PC-3 (cell line): ENCODE results near the gene GDF2. TPM values are rescaled to one million over a fixed set of nuclear protein-coding genes. Genes with fewer than 3 reads are reported as not detected.

Source experiments
- ATAC-seq: fragments of 200-7000 bp; cut with Tn5 transposase; 2 replicates; pipeline ENCODE4 v1.9.1; 2020; ENCODE audit warnings: mild to moderate bottlenecking, moderate library complexity
- BruUV-seq: library from RNA; stranded (reverse); fragments of 400-500 nt; replicated peaks from 2 replicates; lab custom pipeline; 2021; lab: Mats Ljungman, UMichigan
- CTCF ChIA-PET: fragments of 300-600 bp; sonication (Branson Sonifier 250); formaldehyde crosslinking; loops from one replicate; lab custom pipeline; 2022; ENCODE audit warnings: antibody characterized with exemption; lab: Charles Lee
- POLR2A ChIA-PET: fragments of 300-600 bp; sonication (Branson Sonifier 250); formaldehyde crosslinking; loops from one replicate; lab custom pipeline; 2022; ENCODE audit warnings: antibody characterized with exemption; ENCODE audit not compliant: unreplicated experiment; lab: Charles Lee
- DNase-seq: peaks from one replicate; pipeline ENCODE4 v3.0.0-alpha.2; 2015
- H2AFZ ChIP-seq: fragments of 300-600 bp; sonication (generic); 2 replicates; pipeline ENCODE4 v1.6.0; 2016; ENCODE audit warnings: antibody characterized with exemption, low read length
- H3F3A ChIP-seq: fragments of 300-600 bp; sonication (generic); one replicate; pipeline ENCODE4 v1.6.0; 2017; ENCODE audit warnings: antibody characterized with exemption, low read length, control low read depth, mild to moderate bottlenecking; ENCODE audit not compliant: unreplicated experiment
- H3K27ac ChIP-seq: fragments of 300-600 bp; sonication (generic); 2 replicates; pipeline ENCODE4 v1.5.1; 2016; ENCODE audit warnings: mild to moderate bottlenecking, low read length
- H3K27me3 ChIP-seq: fragments of 300-600 bp; sonication (generic); 2 replicates; pipeline ENCODE4 v1.6.1; 2016; ENCODE audit warnings: low read length, mixed read lengths
- H3K36me3 ChIP-seq: fragments of 300-600 bp; sonication (generic); 2 replicates; pipeline ENCODE4 v1.6.1; 2016; ENCODE audit warnings: low read depth, mixed run types, low read length, mixed read lengths
- H3K4me1 ChIP-seq: fragments of 300-600 bp; sonication (generic); 2 replicates; pipeline ENCODE4 v1.5.1; 2016; ENCODE audit warnings: low read length; ENCODE audit not compliant: insufficient read depth
- H3K4me2 ChIP-seq: fragments of 300-600 bp; sonication (generic); 2 replicates; pipeline ENCODE4 v1.6.0; 2016; ENCODE audit warnings: low read length
- H3K4me3 ChIP-seq: fragments of 300-600 bp; sonication (generic); 2 replicates; pipeline ENCODE4 v1.5.1; 2016; ENCODE audit warnings: mild to moderate bottlenecking, low read length, mixed read lengths
- H3K79me2 ChIP-seq: fragments of 300-600 bp; sonication (generic); 2 replicates; pipeline ENCODE4 v1.6.1; 2017; ENCODE audit warnings: low read length, mixed read lengths
- H3K9ac ChIP-seq: fragments of 300-600 bp; sonication (generic); 2 replicates; pipeline ENCODE4 v1.6.0; 2016; ENCODE audit warnings: mild to moderate bottlenecking, low read length
- H3K9me2 ChIP-seq: fragments of 300-600 bp; sonication (generic); replicated peaks from 2 replicates; pipeline ENCODE4 v1.6.1; 2016; ENCODE audit warnings: mixed run types, low read length, mixed read lengths
- H3K9me3 ChIP-seq: fragments of 300-600 bp; sonication (generic); 2 replicates; pipeline ENCODE4 v1.6.1; 2016; ENCODE audit warnings: low read length, mixed read lengths
- H4K20me1 ChIP-seq: fragments of 300-600 bp; sonication (generic); 2 replicates; pipeline ENCODE4 v1.6.1; 2016; ENCODE audit warnings: low read length, mixed read lengths
- CTCF ChIP-seq: fragments of 300-600 bp; sonication (generic); conservative IDR thresholded peaks from 2 replicates; pipeline ENCODE4 v1.5.1; 2017; ENCODE audit warnings: antibody characterized with exemption, low read depth, mild to moderate bottlenecking, low read length
- EZH2 ChIP-seq: fragments of 300-600 bp; sonication (generic); IDR thresholded peaks from one replicate; pipeline ENCODE4 v1.6.1; 2017; ENCODE audit warnings: antibody characterized with exemption, mild to moderate bottlenecking, low read length; ENCODE audit not compliant: unreplicated experiment
- EZH2phosphoT487 ChIP-seq: fragments of 300-600 bp; sonication (generic); IDR thresholded peaks from 2 replicates; pipeline ENCODE4 v1.6.1; 2018; ENCODE audit warnings: mild to moderate bottlenecking, antibody characterized with exemption, low read length, borderline replicate concordance
- intact Hi-C: fragments of 100-400 bp; cut with micrococcal nuclease; formaldehyde crosslinking; loops from 2 replicates; pipeline ENCODE4 v1.9.0; 2023
- total RNA-seq: library from RNA; depleted of rRNA; stranded (reverse); fragments of >200 nt; gene quantifications from 2 replicates; pipeline ENCODE4 v1.2.3, GENCODE V29; 2014

Gene GDF2
- total RNA-seq, 1 experiment from 2014 or later = not detected

GRCh38 chr10:47337310-47337709 is 15.1 kb downstream of the GDF2 start:
- no peaks in the 10 kb centered on the region for H3K79me2 ChIP-seq
- H3K4me3 ChIP-seq = no peak overlapping the region
- no peak overlapping the region for H2AFZ ChIP-seq
- peaks cover 7% of the 10 kb centered on the region for H3K27me3 ChIP-seq
- H3K9me2 ChIP-seq = no peaks in the 10 kb centered on the region
- H3K36me3 ChIP-seq = no peaks in the 10 kb centered on the region
- TF ChIP-seq EZH2phosphoT487 (no peak), CTCF (no peak), EZH2 (no peak)
- POLR2A ChIA-PET = no interaction called here
- H3K4me2 ChIP-seq = no peak overlapping the region
- H3K4me1 ChIP-seq = no peaks in the 10 kb centered on the region
- no peaks in the 10 kb centered on the region for H4K20me1 ChIP-seq
- intact Hi-C loops = no loop called here
- H3F3A ChIP-seq = no peaks in the 10 kb centered on the region
- H3K9ac ChIP-seq = no peak overlapping the region
- no peak overlapping the region for H3K27ac ChIP-seq
- ATAC-seq (no peak), DNase-seq (no peak)
- CTCF ChIA-PET = no interaction called here
- no peaks in the 10 kb centered on the region for H3K9me3 ChIP-seq
- no TSS peak for BruUV-seq

- intact Hi-C loops = no loop called here
Measured at GRCh38 chr10:47339186-47339735, 17.0 kb downstream of the GDF2 start.

More at GRCh38 chr10:47339186-47339735, 17.0 kb downstream of the GDF2 start:
- H3K27me3 ChIP-seq = peaks cover 3% of the 10 kb centered on the region; the same call in 1 of the 2 replicates
- H3K9me2 ChIP-seq = no peaks in the 10 kb centered on the region
- H4K20me1 ChIP-seq = no peaks in the 10 kb centered on the region
- TF ChIP-seq CTCF (no peak), EZH2 (no peak), EZH2phosphoT487 (no peak)
- H3K27ac ChIP-seq = no peak overlapping the region
- CTCF ChIA-PET = no interaction called here
- ATAC-seq (no peak), DNase-seq (no peak)
- H3K9me3 ChIP-seq = no peaks in the 10 kb centered on the region
- H2AFZ ChIP-seq = no peak overlapping the region
- no peak overlapping the region for H3K9ac ChIP-seq
- H3F3A ChIP-seq = no peaks in the 10 kb centered on the region
- H3K79me2 ChIP-seq = no peaks in the 10 kb centered on the region
- no peaks in the 10 kb centered on the region for H3K36me3 ChIP-seq
- no peak overlapping the region for H3K4me2 ChIP-seq
- H3K4me3 ChIP-seq = no peak overlapping the region
- POLR2A ChIA-PET = no interaction called here
- no peaks in the 10 kb centered on the region for H3K4me1 ChIP-seq
- no TSS peak for BruUV-seq
